Lower leg skin (tissue), 4 donors: Measurements from ENCODE around the gene PDE6A. TPM values are rescaled to one million over a fixed set of nuclear protein-coding genes. Genes with fewer than 3 reads are reported as not detected.

Experiments used
- DNase-seq, 2 donors: peaks; one replicate each; pipeline ENCODE4 v3.0.0-alpha.2; 2019; ENCODE audit warnings: low spot score in 2 of 2
- H3K4me3 ChIP-seq: fragments of 200-600 bp; sonication (generic); 2 replicates; pipeline ENCODE4 v1.5.1; 2017; ENCODE audit warnings: mild to moderate bottlenecking, low read depth; ENCODE audit not compliant: poor library complexity, severe bottlenecking
- POLR2A ChIP-seq, 2 donors: fragments of 450-650 bp; IDR thresholded peaks; one replicate each; pipeline ENCODE4 v1.6.1; 2016 to 2017; ENCODE audit warnings: antibody characterized with exemption in 2 of 2, mild to moderate bottlenecking in 1 of 2, moderate library complexity in 1 of 2
- WGBS, 2 donors: methylation state at CpG; one replicate each; pipeline ENCODE4 v1.1.5; 2018; 5-methylcytosine and 5-hydroxymethylcytosine counted together
- intact Hi-C: fragments of 100-400 bp; cut with DNase I; formaldehyde crosslinking; loops from one replicate; pipeline ENCODE4 v1.15.0; 2023; ENCODE audit warnings: low total_unique reads
- total RNA-seq, 4 donors: library from RNA; depleted of rRNA; stranded (reverse); fragments of >200 nt; gene quantifications; one replicate each; pipeline ENCODE4 v1.1.0, GENCODE V29; 2016
- TF ChIP-seq, protein P1 (sequence below), 3 donors: fragments of 450-650 bp; IDR thresholded peaks; one replicate each; pipeline ENCODE4 v1.5.1; 2016; ENCODE audit warnings: antibody characterized with exemption in 3 of 3, mild to moderate bottlenecking in 3 of 3, moderate library complexity in 2 of 3

The PDE6A gene
- total RNA-seq, 4 donors from 2014 or later: 0.04 to 1.0 (median 0.49) TPM; not detected in 1

- intact Hi-C loops: no loop called here
- 56 to 58% methylated on average over 4 of the region's 4 CpGs for WGBS, 2 donors
- DNase-seq: peak; percentile 81 to 96
- no peak for TF ChIP-seq POLR2A (IDR thresholded peaks at IDR 0.05)
- TF ChIP-seq, protein P1, sequence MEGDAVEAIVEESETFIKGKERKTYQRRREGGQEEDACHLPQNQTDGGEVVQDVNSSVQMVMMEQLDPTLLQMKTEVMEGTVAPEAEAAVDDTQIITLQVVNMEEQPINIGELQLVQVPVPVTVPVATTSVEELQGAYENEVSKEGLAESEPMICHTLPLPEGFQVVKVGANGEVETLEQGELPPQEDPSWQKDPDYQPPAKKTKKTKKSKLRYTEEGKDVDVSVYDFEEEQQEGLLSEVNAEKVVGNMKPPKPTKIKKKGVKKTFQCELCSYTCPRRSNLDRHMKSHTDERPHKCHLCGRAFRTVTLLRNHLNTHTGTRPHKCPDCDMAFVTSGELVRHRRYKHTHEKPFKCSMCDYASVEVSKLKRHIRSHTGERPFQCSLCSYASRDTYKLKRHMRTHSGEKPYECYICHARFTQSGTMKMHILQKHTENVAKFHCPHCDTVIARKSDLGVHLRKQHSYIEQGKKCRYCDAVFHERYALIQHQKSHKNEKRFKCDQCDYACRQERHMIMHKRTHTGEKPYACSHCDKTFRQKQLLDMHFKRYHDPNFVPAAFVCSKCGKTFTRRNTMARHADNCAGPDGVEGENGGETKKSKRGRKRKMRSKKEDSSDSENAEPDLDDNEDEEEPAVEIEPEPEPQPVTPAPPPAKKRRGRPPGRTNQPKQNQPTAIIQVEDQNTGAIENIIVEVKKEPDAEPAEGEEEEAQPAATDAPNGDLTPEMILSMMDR (IDR thresholded peaks at IDR 0.05): no peak
- no peak overlapping the region for H3K4me3 ChIP-seq
Observed at GRCh38 chr5:149857499-149857898, 87.1 kb downstream of the PDE6A start.

DNA sequence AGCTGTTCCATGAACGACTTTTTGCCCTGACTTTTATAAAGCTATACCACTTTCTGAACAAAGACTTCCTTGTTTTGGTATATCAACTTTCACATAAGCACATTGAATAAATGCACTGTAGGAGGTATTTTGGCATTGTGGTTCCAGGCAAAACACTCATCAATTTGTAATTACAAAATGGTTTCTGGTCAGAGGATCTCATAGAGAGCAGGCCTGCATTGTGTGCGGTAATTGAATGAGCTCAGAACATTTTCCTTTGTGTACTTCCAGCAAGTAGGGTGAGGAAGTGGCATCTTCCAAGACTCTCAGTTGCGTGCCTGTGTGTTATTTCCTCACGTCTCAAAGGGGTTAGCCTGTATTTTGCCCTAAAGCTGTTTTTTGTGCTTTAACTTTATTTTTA, 89.2 kb downstream of the PDE6A start:
- DNase-seq: no peak

GRCh38 chr5:149854866-149855265, 89.7 kb downstream of the PDE6A start:
- no peak for TF ChIP-seq POLR2A (IDR thresholded peaks at IDR 0.05)
- TF ChIP-seq, protein P1 (IDR thresholded peaks at IDR 0.05): no peak
- intact Hi-C loops: no loop called here
- 82 to 88% methylated on average over 3 of the region's 3 CpGs for WGBS, 2 donors
- no peak overlapping the region for H3K4me3 ChIP-seq
- no peak for DNase-seq

More for the DNA sequence above, 89.2 kb downstream of the PDE6A start:
- H3K4me3 ChIP-seq: no peak overlapping the region
- no peak for TF ChIP-seq POLR2A (IDR thresholded peaks at IDR 0.05)
- TF ChIP-seq, protein P1 (IDR thresholded peaks at IDR 0.05): no peak
- intact Hi-C loops: no loop called here
- 53 to 73% methylated on average over 4 of the region's 4 CpGs for WGBS, 2 donors

DNA sequence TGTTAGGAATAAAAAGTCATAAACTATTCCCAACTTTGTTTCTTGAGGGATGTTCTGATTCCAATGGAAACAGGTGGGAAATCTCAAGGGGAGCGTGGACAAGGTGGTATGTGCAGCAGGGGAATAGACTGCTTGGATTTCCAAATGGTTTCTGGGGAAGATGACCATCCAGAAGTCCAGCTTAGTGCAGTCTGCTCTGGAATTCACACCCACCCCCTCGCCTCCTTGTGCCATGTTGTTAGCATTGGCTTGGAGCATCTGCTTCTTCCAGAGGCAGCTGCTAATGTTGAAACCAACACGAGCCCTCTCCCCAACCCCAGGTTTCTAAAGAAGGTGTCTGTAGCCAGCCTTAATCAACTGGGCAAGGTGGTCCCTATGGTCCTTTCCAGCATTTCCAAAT, 90.9 kb downstream of the PDE6A start:
- intact Hi-C loops: no loop called here
- WGBS, 2 donors: 84 to 85% methylated on average over 3 of the region's 3 CpGs
- H3K4me3 ChIP-seq: no peak overlapping the region
- no peak for TF ChIP-seq POLR2A (IDR thresholded peaks at IDR 0.05)
- TF ChIP-seq, protein P1 (IDR thresholded peaks at IDR 0.05): no peak
- DNase-seq: no peak

- WGBS, 2 donors: 76 to 80% methylated on average over 4 of the region's 4 CpGs
- no peak for TF ChIP-seq POLR2A (IDR thresholded peaks at IDR 0.05)
- TF ChIP-seq, protein P1 (IDR thresholded peaks at IDR 0.05): no peak
- no peak overlapping the region for H3K4me3 ChIP-seq
- no peak for DNase-seq
- intact Hi-C loops: no loop called here
Observed at GRCh38 chr5:149853331-149853648, 91.3 kb downstream of the PDE6A start.

- 50% methylated on average over 12 of the region's 12 CpGs for WGBS, 2 donors
- TF ChIP-seq POLR2A (IDR thresholded peaks at IDR 0.05): no peak
- TF ChIP-seq, protein P1 (IDR thresholded peaks at IDR 0.05): no peak
- DNase-seq: peak; percentile 68 to 94
- H3K4me3 ChIP-seq: no peak overlapping the region
- intact Hi-C loops: no loop called here
Observed at GRCh38 chr5:149852641-149853330, 91.8 kb downstream of the PDE6A start.
